Heart left ventricle (tissue), 16 donors: ENCODE results near the gene MEG3. TPM values are rescaled to one million over a fixed set of nuclear protein-coding genes. Genes with fewer than 3 reads are reported as not detected.

Experiments used
- ATAC-seq, 4 donors: fragments of 200-7000 bp; cut with Tn5 transposase; one replicate each; pipeline ENCODE4 v1.9.1; 2020 to 2022; ENCODE audit warnings: moderate library complexity in 4 of 4, mild to moderate bottlenecking in 3 of 4, moderate number of reproducible peaks in 1 of 4
- DNase-seq, 5 donors: peaks; one replicate each; pipeline ENCODE4 v3.0.0-alpha.2; 2020
- H3K27ac ChIP-seq, 12 donors: fragments of 200-600 bp; sonication (generic) in 4 of 12; one replicate each; pipeline versions ENCODE4 v1.5.0 to v1.8.0; 2016 to 2022; ENCODE audit warnings: mild to moderate bottlenecking in 2 of 12
- H3K27me3 ChIP-seq, 9 donors: fragments of 200-600 bp; sonication (generic) in 2 of 9; one replicate each; pipeline versions ENCODE4 v1.5.1 to v1.8.0; 2016 to 2022; ENCODE audit warnings: mild to moderate bottlenecking in 3 of 9
- H3K36me3 ChIP-seq, 9 donors: fragments of 200-600 bp; sonication (generic) in 2 of 9; one replicate each; pipeline versions ENCODE4 v1.5.0 to v1.8.0; 2018 to 2022; ENCODE audit warnings: mild to moderate bottlenecking in 2 of 9
- H3K4me1 ChIP-seq, 12 donors: fragments of 200-600 bp; sonication (generic) in 4 of 12; one replicate each; pipeline versions ENCODE4 v1.5.0 to v1.8.0; 2016 to 2022; ENCODE audit warnings: mild to moderate bottlenecking in 3 of 12
- H3K4me3 ChIP-seq, 12 donors: fragments of 200-600 bp; sonication (generic) in 4 of 12; one replicate each; pipeline versions ENCODE4 v1.5.0 to v1.8.0; 2017 to 2022; ENCODE audit warnings: mild to moderate bottlenecking in 9 of 12, moderate library complexity in 4 of 12
- H3K9me3 ChIP-seq, 12 donors: fragments of 200-600 bp; sonication (generic) in 4 of 12; one replicate each; pipeline versions ENCODE4 v1.5.0 to v1.8.0; 2016 to 2022; ENCODE audit warnings: mild to moderate bottlenecking in 1 of 12
- CTCF ChIP-seq, 12 donors: fragments of 200-600 bp; sonication (generic) in 4 of 12; IDR thresholded peaks; one replicate each; pipeline versions ENCODE4 v1.5.0 to v1.8.0; 2018 to 2022; ENCODE audit warnings: antibody characterized with exemption in 12 of 12, mild to moderate bottlenecking in 5 of 12
- POLR2A ChIP-seq, 2 donors: fragments of 450-650 bp; IDR thresholded peaks; one replicate each; pipeline ENCODE4 v1.6.1; 2017; ENCODE audit warnings: antibody characterized with exemption in 2 of 2, mild to moderate bottlenecking in 2 of 2, moderate library complexity in 2 of 2
- WGBS, 4 donors: extraction: QIAGEN DNeasy Blood & Tissue Kit in 2 of 4; methylation state at CpG; one replicate each; pipeline versions ENCODE4 v1.1.5 to v1.1.7; 2013 to 2018; 5-methylcytosine and 5-hydroxymethylcytosine counted together
- intact Hi-C, 10 donors: fragments of 100-400 bp; cut with DNase I; formaldehyde crosslinking; loops; one replicate each; pipeline versions ENCODE4 v1.11.1 to v1.14.2; 2022
- polyA plus RNA-seq, 2 donors: library from polyadenylated mRNA; stranded (reverse); fragments of 200-250 nt; gene quantifications; one replicate each; pipeline ENCODE4 v1.2.3, GENCODE V29; 2013
- total RNA-seq, 9 donors: library from RNA; depleted of rRNA in 2 of 9; stranded (reverse); fragments of >200 nt in 2 of 9; fragmentation: NEBNext Ultra II Directional in 3 of 9; extraction: Animal tissue kit (Norgen Biotek cat#: 25700) in 3 of 9; gene quantifications; one replicate each; pipeline versions ENCODE4 v1.1.0 to v1.2.4, GENCODE V29; 2016 to 2023
- donor health status: ischemic (EF 13 %, LVEDD 7.1; RV severe dilation, severe dysfunction).
- donor health status: healthy with polysubstance abuse.
- donor health status: DM: no; HTN: yes; CAD: no.
- donor health status: DM: no; HTN: no; CAD: no.
- donor health status: ischemic (EF 25% LVEDD 6.9; RV normal size, moderate dysfunction).
- donor health status: ischemic (EF 25% LVEDD 5.7; RV mildly dilated, moderate dysfunction).
- donor health status: healthy.
- donor health status: DM: yes; HTN: yes; CAD: no.
- donor health status: ischemic (EF 35%, LVEDD 5.7; RV mildly dilated, moderate dysfunction).
- donor health status: nonischemic (EF 11% LVEDD 7.7; RV severe dilation, severe dysfunction).
- donor health status: DM: yes; HTN: yes; CAD: no.
- donor health status: PGD.
- donor health status: ischemic (EF 29% LVEDD 5.4; RV normal size, mild dysfunction).
- donor health status: nonischemic (EF 23%, LVEDD 6.1; RV moderate dilation, normal function).

The MEG3 gene
- total and polyA plus RNA-seq, 11 donors = 3.6 to 37.7 (median 9.9) TPM

GRCh38 chr14:100835548-100836310, 9.8 kb downstream of the MEG3 start:
- no peaks in the 10 kb centered on the region for H3K9me3 ChIP-seq
- no peak overlapping the region for H3K4me3 ChIP-seq
- TF ChIP-seq POLR2A (IDR thresholded peaks at IDR 0.05) = no peak
- TF ChIP-seq CTCF (IDR thresholded peaks at IDR 0.05) = no peak
- intact Hi-C loops = no loop called here
- no peaks in the 10 kb centered on the region for H3K36me3 ChIP-seq
- 87 to 90% (median 88%) methylated on average over 24 of the region's 24 CpGs for WGBS, 4 donors
- H3K4me1 ChIP-seq = no peaks in the 10 kb centered on the region
- H3K27me3 ChIP-seq = peaks cover 0 to 21% (median 0%) of the 10 kb centered on the region in 9 donors
- DNase-seq = peak in 1 of 5 donors; percentile 55
- ATAC-seq = peak in 1 of 4 donors; percentile 9
- no peak overlapping the region for H3K27ac ChIP-seq

GRCh38 chr14:100836311-100836805, 10.4 kb downstream of the MEG3 start:
- TF ChIP-seq CTCF (IDR thresholded peaks at IDR 0.05) = no peak
- TF ChIP-seq POLR2A (IDR thresholded peaks at IDR 0.05) = no peak
- Histone ChIP-seq H3K27me3 (peaks cover 0 to 18% (median 0%) of the 10 kb centered on the region in 9 donors), H3K27ac (no peak overlapping the region), H3K4me3 (no peak overlapping the region), H3K36me3 (no peaks in the 10 kb centered on the region), H3K4me1 (no peaks in the 10 kb centered on the region), H3K9me3 (no peaks in the 10 kb centered on the region)
- WGBS, 4 donors = 88 to 90% (median 89%) methylated on average over 8 to 12 of the region's 12 CpGs
- peak in 1 of 5 donors; percentile 66 for DNase-seq
- no peak for ATAC-seq
- intact Hi-C loops = no loop called here

- ATAC-seq (no peak), DNase-seq (peak in 1 of 5 donors; percentile 32)
- Histone ChIP-seq H3K27ac (no peak overlapping the region), H3K27me3 (peaks cover 0 to 17% (median 0%) of the 10 kb centered on the region in 9 donors), H3K4me3 (no peak overlapping the region), H3K4me1 (no peaks in the 10 kb centered on the region), H3K36me3 (no peaks in the 10 kb centered on the region), H3K9me3 (no peaks in the 10 kb centered on the region)
- WGBS, 4 donors = 76 to 87% (median 84%) methylated on average over 25 to 26 of the region's 26 CpGs
- no peak for TF ChIP-seq POLR2A (IDR thresholded peaks at IDR 0.05)
- TF ChIP-seq CTCF (IDR thresholded peaks at IDR 0.05) = no peak
- intact Hi-C loops = no loop called here
Observed at GRCh38 chr14:100836941-100837804, 11.3 kb downstream of the MEG3 start.
